ENCODE data around the gene REG1A. TPM values are rescaled to one million over a fixed set of nuclear protein-coding genes. Genes with fewer than 3 reads are reported as not detected.

The REG1A gene
- total RNA-seq, 2 experiments from 2014 or later, result not detected

DNA sequence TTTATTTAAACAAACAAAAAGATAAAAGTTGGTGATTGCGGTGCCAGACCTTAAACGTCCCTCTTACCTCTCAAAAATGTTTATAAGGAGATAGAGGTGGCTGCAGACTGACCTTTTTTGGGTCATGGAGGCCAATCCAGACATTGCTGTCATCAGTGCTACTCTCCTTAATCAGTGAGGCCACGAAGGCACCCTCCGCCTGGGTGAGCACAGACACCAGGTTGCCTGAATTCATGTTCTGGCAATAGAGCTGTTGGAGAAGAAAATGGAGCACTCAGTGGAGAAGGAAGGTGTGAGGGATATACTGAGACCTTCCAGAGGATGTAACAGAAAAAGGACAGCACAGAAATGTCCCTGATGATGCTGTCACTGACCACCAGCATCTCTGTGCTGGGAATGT, 34.0 kb upstream of the REG1A start:
- Mint-ChIP-seq H3K9me3 (peaks cover 12% of the 10 kb centered on the region), H3K27me3 (no peaks in the 10 kb centered on the region), H3K27ac (no peak overlapping the region), H3K36me3 (ENCODE audit: low read depth) (no peaks in the 10 kb centered on the region), H3K4me1 (ENCODE audit: low read depth) (no peaks in the 10 kb centered on the region), H3K4me3 (no peak overlapping the region)
- TF ChIP-seq, protein P1, sequence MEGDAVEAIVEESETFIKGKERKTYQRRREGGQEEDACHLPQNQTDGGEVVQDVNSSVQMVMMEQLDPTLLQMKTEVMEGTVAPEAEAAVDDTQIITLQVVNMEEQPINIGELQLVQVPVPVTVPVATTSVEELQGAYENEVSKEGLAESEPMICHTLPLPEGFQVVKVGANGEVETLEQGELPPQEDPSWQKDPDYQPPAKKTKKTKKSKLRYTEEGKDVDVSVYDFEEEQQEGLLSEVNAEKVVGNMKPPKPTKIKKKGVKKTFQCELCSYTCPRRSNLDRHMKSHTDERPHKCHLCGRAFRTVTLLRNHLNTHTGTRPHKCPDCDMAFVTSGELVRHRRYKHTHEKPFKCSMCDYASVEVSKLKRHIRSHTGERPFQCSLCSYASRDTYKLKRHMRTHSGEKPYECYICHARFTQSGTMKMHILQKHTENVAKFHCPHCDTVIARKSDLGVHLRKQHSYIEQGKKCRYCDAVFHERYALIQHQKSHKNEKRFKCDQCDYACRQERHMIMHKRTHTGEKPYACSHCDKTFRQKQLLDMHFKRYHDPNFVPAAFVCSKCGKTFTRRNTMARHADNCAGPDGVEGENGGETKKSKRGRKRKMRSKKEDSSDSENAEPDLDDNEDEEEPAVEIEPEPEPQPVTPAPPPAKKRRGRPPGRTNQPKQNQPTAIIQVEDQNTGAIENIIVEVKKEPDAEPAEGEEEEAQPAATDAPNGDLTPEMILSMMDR (IDR thresholded peaks at IDR 0.05), result no peak
- intact Hi-C loops (cut with DNase I, micrococcal nuclease), result no loop called here
- no peak overlapping the region for H3K27ac ChIP-seq (ENCODE audit: low read depth in 1 of 2, low read length in 2 of 2)
- no peaks in the 10 kb centered on the region for H3K27me3 ChIP-seq (ENCODE audit: control insufficient read depth in 1 of 2, insufficient read depth in 2 of 2, low read length in 2 of 2)
- DNase-seq, result no peak
- POLR2A ChIA-PET, result no interaction called here
- no peak overlapping the region for H3K4me3 ChIP-seq (ENCODE audit: low read length)
- no peaks in the 10 kb centered on the region for H3K4me1 ChIP-seq (ENCODE audit: insufficient read depth, low read length)
- H3K9me3 ChIP-seq (ENCODE audit: control insufficient read depth in 1 of 2, insufficient read depth in 1 of 2, low read length in 2 of 2), result peaks cover 3 to 5% of the 10 kb centered on the region in 2 experiments
- ATAC-seq (ENCODE audit: poor library complexity), result no peak
- no peaks in the 10 kb centered on the region for H3K36me3 ChIP-seq (ENCODE audit: insufficient read depth, low read length)
- CTCF ChIA-PET, result no interaction called here

DNA sequence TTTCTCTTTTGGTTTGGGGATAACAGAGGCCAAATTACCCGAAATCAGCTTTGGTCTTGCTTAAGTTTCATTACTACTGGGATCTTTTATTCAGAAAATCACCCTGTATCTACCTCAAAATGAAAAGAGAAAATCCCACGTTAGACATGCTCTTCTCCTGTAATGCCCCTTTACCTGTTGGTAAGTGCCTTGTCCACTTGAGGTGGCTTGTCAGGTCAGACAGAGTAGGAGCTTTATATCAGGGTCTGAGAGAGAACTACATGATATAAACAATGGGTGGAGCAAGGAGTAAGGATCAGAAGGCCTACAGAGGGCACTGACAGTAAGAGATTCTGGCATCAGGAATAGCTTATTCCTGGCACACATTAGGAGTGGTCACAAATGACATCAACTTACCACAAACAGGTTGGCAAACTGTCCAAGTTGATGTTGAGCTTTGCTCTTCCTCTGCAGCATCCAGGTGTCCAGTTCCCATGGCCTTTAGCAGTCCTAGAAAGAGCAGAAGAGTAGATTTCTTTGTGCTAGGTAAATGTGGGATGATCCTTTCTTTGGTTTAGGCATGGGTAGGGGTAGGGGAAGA, 32.4 kb upstream of the REG1A start, which contains the start of gene REG1B:
Gene REG1B, minus strand, starts transcription at position 209 of the 580 bp plus-strand sequence. CDS start 381 bp downstream, outside the sequence.
- no peaks in the 10 kb centered on the region for H3K36me3 Mint-ChIP-seq (ENCODE audit: low read depth)
- Histone ChIP-seq H3K9me3 (ENCODE audit: control insufficient read depth in 1 of 2, insufficient read depth in 1 of 2, low read length in 2 of 2) (peaks cover 3 to 4% of the 10 kb centered on the region in 2 experiments), H3K27ac (ENCODE audit: low read depth in 1 of 2, low read length in 2 of 2) (no peak within 1 kb of the TSS), H3K4me3 (ENCODE audit: low read length) (no peak within 1 kb of the TSS), H3K36me3 (ENCODE audit: insufficient read depth, low read length) (no peaks in the 10 kb centered on the region), H3K4me1 (ENCODE audit: insufficient read depth, low read length) (no peaks in the 10 kb centered on the region), H3K27me3 (ENCODE audit: control insufficient read depth in 1 of 2, insufficient read depth in 2 of 2, low read length in 2 of 2) (no peaks in the 10 kb centered on the region)
- ChIA-PET CTCF (no interaction called here), POLR2A (no interaction called here)
- intact Hi-C loops (cut with DNase I, micrococcal nuclease), result no loop called here
- no peaks in the 10 kb centered on the region for H3K4me1 Mint-ChIP-seq (ENCODE audit: low read depth)
- DNase-seq (no peak), ATAC-seq (ENCODE audit: poor library complexity) (no peak)
- no peak within 1 kb of the TSS for H3K27ac Mint-ChIP-seq
- no peaks in the 10 kb centered on the region for H3K27me3 Mint-ChIP-seq
- no peak within 1 kb of the TSS for H3K4me3 Mint-ChIP-seq
- TF ChIP-seq, protein P1 (IDR thresholded peaks at IDR 0.05), result no peak
- peaks cover 12% of the 10 kb centered on the region for H3K9me3 Mint-ChIP-seq

DNA sequence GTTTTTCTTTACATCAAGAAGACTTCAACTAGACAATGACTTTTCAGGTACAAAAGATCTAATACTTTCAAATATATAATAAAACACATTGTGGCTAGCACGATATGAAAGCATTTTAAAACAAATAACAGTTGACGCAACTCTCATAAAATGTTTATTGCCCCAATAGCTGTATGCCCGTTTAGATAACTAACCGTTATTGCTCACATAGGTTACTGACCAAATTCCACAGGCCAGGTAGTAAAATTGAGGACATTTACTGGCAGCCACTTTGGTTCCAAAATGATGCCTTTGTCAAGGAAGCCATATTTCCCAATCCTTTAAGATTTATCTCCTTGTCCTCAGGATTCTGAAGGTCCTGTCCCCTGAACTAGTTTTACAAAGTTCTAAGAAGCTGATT, 29.6 kb upstream of the REG1A start:
- Mint-ChIP-seq H3K4me1 (ENCODE audit: low read depth) (no peaks in the 10 kb centered on the region), H3K27ac (no peak overlapping the region), H3K4me3 (no peak overlapping the region), H3K27me3 (no peaks in the 10 kb centered on the region), H3K9me3 (peaks cover 8% of the 10 kb centered on the region), H3K36me3 (ENCODE audit: low read depth) (no peaks in the 10 kb centered on the region)
- ATAC-seq (ENCODE audit: poor library complexity) (no peak), DNase-seq (no peak)
- Histone ChIP-seq H3K4me3 (ENCODE audit: low read length) (no peak overlapping the region), H3K4me1 (ENCODE audit: insufficient read depth, low read length) (no peaks in the 10 kb centered on the region), H3K27me3 (ENCODE audit: control insufficient read depth in 1 of 2, insufficient read depth in 2 of 2, low read length in 2 of 2) (no peaks in the 10 kb centered on the region), H3K36me3 (ENCODE audit: insufficient read depth, low read length) (no peaks in the 10 kb centered on the region), H3K9me3 (ENCODE audit: control insufficient read depth in 1 of 2, insufficient read depth in 1 of 2, low read length in 2 of 2) (peaks cover 0 to 3% of the 10 kb centered on the region in 2 experiments), H3K27ac (ENCODE audit: low read depth in 1 of 2, low read length in 2 of 2) (no peak overlapping the region)
- CTCF ChIA-PET, result no interaction called here
- POLR2A ChIA-PET, result no interaction called here
- TF ChIP-seq, protein P1 (IDR thresholded peaks at IDR 0.05), result no peak
- intact Hi-C loops (cut with DNase I, micrococcal nuclease), result no loop called here
